Adrenal gland (tissue), 5 donors: Measurements from ENCODE around the gene PDGFC.

Source experiments
- POLR2A ChIP-seq, 2 donors: fragments of 450-650 bp; IDR thresholded peaks; one replicate each; pipeline ENCODE4 v1.6.1; 2017; ENCODE audit warnings: antibody characterized with exemption in 2 of 2, mild to moderate bottlenecking in 2 of 2, moderate library complexity in 1 of 2
- TF ChIP-seq, protein P1 (sequence below), 6 experiments: fragments of 450-650 bp in 4 of 6; fragments of 200-600 bp in 2 of 6; sonication (generic) in 1 of 6; IDR thresholded peaks; 1 replicate in 5 of 6; 2 replicates in 1 of 6; pipeline versions ENCODE4 v1.5.1 to v1.8.0; 2016 to 2021; ENCODE audit warnings: antibody characterized with exemption in 6 of 6, mild to moderate bottlenecking in 2 of 6, moderate library complexity in 1 of 6
- donor health status: DM: no; HTN: no; CAD: no.

GRCh38 chr4:156711193-156711590 lies 260.4 kb downstream of the PDGFC start:
- TF ChIP-seq, protein P1, sequence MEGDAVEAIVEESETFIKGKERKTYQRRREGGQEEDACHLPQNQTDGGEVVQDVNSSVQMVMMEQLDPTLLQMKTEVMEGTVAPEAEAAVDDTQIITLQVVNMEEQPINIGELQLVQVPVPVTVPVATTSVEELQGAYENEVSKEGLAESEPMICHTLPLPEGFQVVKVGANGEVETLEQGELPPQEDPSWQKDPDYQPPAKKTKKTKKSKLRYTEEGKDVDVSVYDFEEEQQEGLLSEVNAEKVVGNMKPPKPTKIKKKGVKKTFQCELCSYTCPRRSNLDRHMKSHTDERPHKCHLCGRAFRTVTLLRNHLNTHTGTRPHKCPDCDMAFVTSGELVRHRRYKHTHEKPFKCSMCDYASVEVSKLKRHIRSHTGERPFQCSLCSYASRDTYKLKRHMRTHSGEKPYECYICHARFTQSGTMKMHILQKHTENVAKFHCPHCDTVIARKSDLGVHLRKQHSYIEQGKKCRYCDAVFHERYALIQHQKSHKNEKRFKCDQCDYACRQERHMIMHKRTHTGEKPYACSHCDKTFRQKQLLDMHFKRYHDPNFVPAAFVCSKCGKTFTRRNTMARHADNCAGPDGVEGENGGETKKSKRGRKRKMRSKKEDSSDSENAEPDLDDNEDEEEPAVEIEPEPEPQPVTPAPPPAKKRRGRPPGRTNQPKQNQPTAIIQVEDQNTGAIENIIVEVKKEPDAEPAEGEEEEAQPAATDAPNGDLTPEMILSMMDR (IDR thresholded peaks at IDR 0.05) = no peak
- TF ChIP-seq POLR2A (IDR thresholded peaks at IDR 0.05) = no peak
